Activated CD8-positive, alpha-beta T cell treated with anti-CD3 and anti-CD28 coated beads for 36 hours (primary cell): ENCODE results near the gene TIE1. TPM values are rescaled to one million over a fixed set of nuclear protein-coding genes. Genes with fewer than 3 reads are reported as not detected.

Experiments
- ATAC-seq: fragments of 200-7000 bp; cut with Tn5 transposase; one replicate; pipeline ENCODE4 v1.10.0; 2021; ENCODE audit warnings: mild to moderate bottlenecking, moderate library complexity
- CTCF ChIA-PET: fragments of 350-600 bp; sonication (Branson Sonifier 250); formaldehyde crosslinking; loops from one replicate; lab custom pipeline; 2021; ENCODE audit warnings: antibody characterized with exemption; lab: Charles Lee
- POLR2A ChIA-PET: fragments of 350-600 bp; sonication (Branson Sonifier 250); formaldehyde crosslinking; loops from one replicate; lab custom pipeline; 2021; ENCODE audit warnings: antibody characterized with exemption; lab: Charles Lee
- DNase-seq: peaks from one replicate; pipeline ENCODE4 v3.0.0-alpha.2; 2020
- H3K27ac Mint-ChIP-seq: one replicate; pipeline ENCODE4 v1.8.0; 2021; ENCODE audit warnings: mild to moderate bottlenecking, mixed read lengths
- H3K27me3 Mint-ChIP-seq: one replicate; pipeline ENCODE4 v1.8.0; 2021; ENCODE audit warnings: mixed read lengths
- H3K36me3 Mint-ChIP-seq: one replicate; pipeline ENCODE4 v1.8.0; 2021; ENCODE audit warnings: low read depth, mixed read lengths
- H3K4me1 Mint-ChIP-seq: one replicate; pipeline ENCODE4 v1.8.0; 2021; ENCODE audit warnings: low read depth, mixed read lengths
- H3K4me3 Mint-ChIP-seq: one replicate; pipeline ENCODE4 v1.8.0; 2021; ENCODE audit warnings: mild to moderate bottlenecking, moderate library complexity, mixed read lengths
- H3K9me3 Mint-ChIP-seq: one replicate; pipeline ENCODE4 v1.8.0; 2021; ENCODE audit warnings: mixed read lengths
- intact Hi-C: fragments of 100-400 bp; cut with micrococcal nuclease; formaldehyde crosslinking; loops from one replicate; pipeline ENCODE4 v1.10.0; 2022
- total RNA-seq, 2 experiments: library from RNA; stranded (reverse); gene quantifications; one replicate each; pipeline ENCODE4 v1.2.3, GENCODE V29; 2021
- TF ChIP-seq, protein P1 (sequence below): fragments of 200-600 bp; IDR thresholded peaks from one replicate; pipeline ENCODE4 v1.8.0; 2022; ENCODE audit warnings: antibody characterized with exemption, mild to moderate bottlenecking

Gene TIE1
- total RNA-seq, 2 experiments from 2014 or later = 0.25 TPM; not detected in 1

DNA sequence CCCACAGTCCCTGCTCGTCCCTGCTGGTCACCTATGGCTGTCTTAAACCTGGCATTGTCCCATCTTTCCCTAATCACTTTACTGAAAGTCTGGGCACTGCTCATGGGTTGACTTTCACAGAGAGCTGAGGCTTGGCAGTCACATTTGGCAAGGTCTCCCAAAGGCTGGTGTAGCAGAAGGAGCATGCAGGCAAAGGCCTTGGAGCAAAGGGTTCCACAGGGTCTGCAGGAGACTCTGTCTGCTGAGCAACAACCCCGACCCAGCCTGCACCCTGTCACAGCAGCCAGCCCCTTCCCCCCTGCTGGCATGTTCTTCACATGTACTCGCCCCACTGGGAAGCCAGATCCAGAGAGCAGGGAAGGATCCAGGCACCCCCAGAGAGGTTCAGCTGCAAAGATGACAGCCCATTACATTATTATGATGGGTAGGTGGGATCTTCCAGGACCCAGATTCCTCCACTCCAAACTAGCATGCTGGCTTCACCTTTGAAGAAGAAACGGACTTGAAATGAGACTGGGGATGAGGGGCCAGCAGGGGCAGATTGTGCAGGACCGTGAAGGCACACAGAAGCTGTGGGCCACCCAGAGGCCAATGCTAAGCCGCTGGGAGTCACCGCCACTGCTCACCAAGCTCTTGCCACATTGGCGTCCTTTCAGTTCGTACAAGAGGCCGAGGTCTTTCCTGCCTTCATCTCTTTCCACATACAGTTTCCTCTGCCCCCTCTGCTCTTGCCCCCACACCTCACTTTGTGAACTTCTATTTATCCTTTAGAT, 45.2 kb upstream of the TIE1 start:
- Mint-ChIP-seq H3K27ac (no peak overlapping the region), H3K36me3 (no peaks in the 10 kb centered on the region), H3K9me3 (no peaks in the 10 kb centered on the region), H3K4me1 (no peaks in the 10 kb centered on the region), H3K4me3 (no peak overlapping the region), H3K27me3 (peaks cover 8% of the 10 kb centered on the region)
- no peak for DNase-seq
- intact Hi-C loops = no loop called here
- no peak for ATAC-seq
- ChIA-PET POLR2A (no interaction called here), CTCF (no interaction called here)
- TF ChIP-seq, protein P1, sequence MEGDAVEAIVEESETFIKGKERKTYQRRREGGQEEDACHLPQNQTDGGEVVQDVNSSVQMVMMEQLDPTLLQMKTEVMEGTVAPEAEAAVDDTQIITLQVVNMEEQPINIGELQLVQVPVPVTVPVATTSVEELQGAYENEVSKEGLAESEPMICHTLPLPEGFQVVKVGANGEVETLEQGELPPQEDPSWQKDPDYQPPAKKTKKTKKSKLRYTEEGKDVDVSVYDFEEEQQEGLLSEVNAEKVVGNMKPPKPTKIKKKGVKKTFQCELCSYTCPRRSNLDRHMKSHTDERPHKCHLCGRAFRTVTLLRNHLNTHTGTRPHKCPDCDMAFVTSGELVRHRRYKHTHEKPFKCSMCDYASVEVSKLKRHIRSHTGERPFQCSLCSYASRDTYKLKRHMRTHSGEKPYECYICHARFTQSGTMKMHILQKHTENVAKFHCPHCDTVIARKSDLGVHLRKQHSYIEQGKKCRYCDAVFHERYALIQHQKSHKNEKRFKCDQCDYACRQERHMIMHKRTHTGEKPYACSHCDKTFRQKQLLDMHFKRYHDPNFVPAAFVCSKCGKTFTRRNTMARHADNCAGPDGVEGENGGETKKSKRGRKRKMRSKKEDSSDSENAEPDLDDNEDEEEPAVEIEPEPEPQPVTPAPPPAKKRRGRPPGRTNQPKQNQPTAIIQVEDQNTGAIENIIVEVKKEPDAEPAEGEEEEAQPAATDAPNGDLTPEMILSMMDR = no peak

DNA sequence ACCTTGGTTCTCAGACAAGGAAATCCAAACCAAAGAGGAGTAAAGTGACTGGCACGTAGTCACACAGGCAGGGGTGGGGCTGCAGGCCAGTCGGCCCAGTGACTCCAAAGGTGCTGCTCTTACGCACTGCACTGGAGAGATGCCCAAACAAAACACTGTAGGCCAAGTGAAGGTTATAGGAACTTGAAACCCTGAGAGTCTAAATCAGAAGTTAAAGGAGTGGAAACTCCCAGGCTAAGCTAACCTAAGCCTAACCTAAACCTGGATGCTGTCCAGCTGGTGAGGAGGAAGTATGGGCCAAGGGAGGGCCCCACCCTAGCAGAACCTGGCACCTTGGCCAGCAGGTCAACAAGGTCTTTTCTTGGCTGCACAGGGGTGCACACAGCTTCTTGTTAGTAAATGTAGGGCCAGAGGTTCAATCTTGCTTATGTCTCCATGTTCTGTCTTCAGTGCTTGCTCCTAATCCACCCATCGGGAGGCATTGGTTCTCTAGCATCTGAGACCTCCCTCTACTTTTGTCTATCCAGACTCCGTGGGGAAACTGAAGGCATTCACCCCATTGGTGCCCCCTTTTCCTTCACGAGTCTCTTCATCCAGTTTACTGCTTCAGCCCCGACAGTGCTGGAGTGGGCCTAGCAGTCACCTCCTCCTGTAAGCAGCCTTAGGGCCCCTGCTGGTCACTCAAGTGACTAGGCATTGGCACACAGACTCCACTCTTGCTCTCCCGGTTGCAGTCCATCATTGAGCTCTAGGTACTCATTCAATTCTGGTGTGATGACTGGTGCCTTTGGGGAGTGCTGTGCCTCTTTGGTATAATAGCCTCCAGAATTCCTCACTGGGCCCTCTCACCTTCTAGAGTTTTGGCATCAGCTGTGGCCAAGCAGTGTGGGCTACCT, 43.9 kb upstream of the TIE1 start:
- Mint-ChIP-seq H3K9me3 (no peaks in the 10 kb centered on the region), H3K27me3 (peaks cover 6% of the 10 kb centered on the region), H3K4me1 (no peaks in the 10 kb centered on the region), H3K36me3 (no peaks in the 10 kb centered on the region), H3K4me3 (no peak overlapping the region), H3K27ac (no peak overlapping the region)
- no peak for ATAC-seq
- CTCF ChIA-PET = no interaction called here
- intact Hi-C loops = no loop called here
- POLR2A ChIA-PET = no interaction called here
- no peak for DNase-seq
- TF ChIP-seq, protein P1 = no peak

DNA sequence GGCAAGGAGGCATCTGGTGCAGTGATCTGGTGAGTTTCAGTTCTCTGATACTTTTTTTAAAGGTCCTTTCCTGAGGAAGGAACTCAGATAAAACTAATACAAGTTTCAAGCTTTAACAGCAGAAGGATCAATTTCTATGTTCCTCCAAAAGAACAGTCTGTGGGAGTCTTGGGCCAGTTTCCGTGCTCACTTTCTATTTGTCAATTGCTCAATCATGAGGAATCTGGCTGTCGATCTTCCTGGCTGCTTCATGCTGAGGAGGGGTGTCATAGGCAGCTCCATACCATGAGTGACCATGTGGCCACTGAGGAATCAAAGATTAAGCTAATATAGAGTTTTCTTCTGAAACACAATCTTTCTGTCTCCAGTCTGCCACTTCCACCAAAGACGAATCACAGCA, 42.4 kb upstream of the TIE1 start:
- CTCF ChIA-PET = no interaction called here
- H3K4me3 Mint-ChIP-seq = no peak overlapping the region

DNA sequence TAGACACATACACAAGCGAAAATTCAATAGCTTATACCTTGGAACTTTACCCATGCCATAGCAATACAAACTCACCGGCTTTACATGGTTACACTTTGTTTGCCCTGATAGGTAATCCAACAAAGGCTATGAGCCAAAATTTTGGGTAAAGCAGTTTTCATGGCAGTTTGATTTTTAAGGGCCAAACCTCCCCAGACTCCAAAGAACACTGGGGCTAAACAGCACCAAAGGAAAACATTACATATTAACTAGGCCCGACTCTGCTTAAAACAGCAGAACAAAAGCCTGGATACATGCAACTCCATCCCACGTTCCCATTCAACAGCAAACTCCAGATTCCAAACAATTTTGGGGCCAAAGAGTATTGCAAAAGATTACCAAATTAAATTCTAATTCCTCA, 35.4 kb upstream of the TIE1 start:
- Mint-ChIP-seq H3K4me1 (no peaks in the 10 kb centered on the region), H3K9me3 (peaks cover 8% of the 10 kb centered on the region), H3K4me3 (no peak overlapping the region), H3K27ac (no peak overlapping the region), H3K36me3 (no peaks in the 10 kb centered on the region), H3K27me3 (peaks cover 6% of the 10 kb centered on the region)
- TF ChIP-seq, protein P1 = no peak
- intact Hi-C loops = no loop called here
- ATAC-seq = no peak
- CTCF ChIA-PET = no interaction called here
- POLR2A ChIA-PET = no interaction called here
- no peak for DNase-seq

More for the DNA sequence above, 42.4 kb upstream of the TIE1 start:
- peaks cover 4% of the 10 kb centered on the region for H3K27me3 Mint-ChIP-seq
- H3K9me3 Mint-ChIP-seq = peaks cover 4% of the 10 kb centered on the region
- intact Hi-C loops = no loop called here
- TF ChIP-seq, protein P1 = no peak
- H3K4me1 Mint-ChIP-seq = no peaks in the 10 kb centered on the region
- DNase-seq (no peak), ATAC-seq (no peak)
- H3K36me3 Mint-ChIP-seq = no peaks in the 10 kb centered on the region
- POLR2A ChIA-PET = no interaction called here
- H3K27ac Mint-ChIP-seq = no peak overlapping the region

DNA sequence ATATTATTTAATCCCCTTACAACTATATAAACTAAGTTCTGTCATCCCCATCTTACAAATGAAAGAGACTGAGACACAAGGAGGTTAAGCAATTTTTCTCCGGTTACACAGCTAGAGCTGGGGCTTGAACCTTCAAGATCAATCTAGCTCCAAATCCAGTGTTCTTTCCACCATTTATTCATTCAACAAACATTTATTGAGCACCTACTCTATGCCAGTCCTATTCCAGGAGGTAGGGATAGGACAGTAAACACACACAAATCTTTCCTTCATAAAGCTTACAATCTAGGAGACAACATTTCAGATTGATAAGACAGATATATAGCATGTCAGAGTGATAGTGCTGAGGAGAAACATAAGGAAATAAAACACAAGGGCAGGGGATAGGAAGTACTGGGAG, 33.9 kb upstream of the TIE1 start:
- ChIA-PET CTCF (interaction anchor here (1.0 kb wide), 1 partner anchor 40 kb away, joined by 4 read pairs; no protein-coding TSS in a partner anchor), POLR2A (no interaction called here)
- Mint-ChIP-seq H3K4me1 (peaks cover 10% of the 10 kb centered on the region), H3K9me3 (peaks cover 8% of the 10 kb centered on the region), H3K4me3 (no peak overlapping the region), H3K36me3 (no peaks in the 10 kb centered on the region), H3K27me3 (peaks cover 13% of the 10 kb centered on the region), H3K27ac (no peak overlapping the region)
- DNase-seq (no peak), ATAC-seq (no peak)
- TF ChIP-seq, protein P1 = no peak
- intact Hi-C loops = no loop called here
